IPS-18c (cell line): ENCODE results near the gene MYCBP.

Source experiments
- H3K4me3 ChIP-seq: 2 replicates; pipeline ENCODE4 v1.7.0; 2013; ENCODE audit warnings: low read depth, mild to moderate bottlenecking, low read length, moderate library complexity; ENCODE audit not compliant: insufficient read depth
- H3K9me3 ChIP-seq: one replicate; pipeline ENCODE4 v1.6.1; 2013; ENCODE audit warnings: mild to moderate bottlenecking, low read length, moderate library complexity; ENCODE audit not compliant: control insufficient read depth, insufficient read depth

Gene MYCBP

GRCh38 chr1:38834221-38834782, 38.8 kb downstream of the MYCBP start:
- H3K9me3 ChIP-seq = no peaks in the 10 kb centered on the region
- H3K4me3 ChIP-seq = no peak overlapping the region

GRCh38 chr1:38833146-38833545, 40.0 kb downstream of the MYCBP start:
- no peaks in the 10 kb centered on the region for H3K9me3 ChIP-seq
- no peak overlapping the region for H3K4me3 ChIP-seq

GRCh38 chr1:38832370-38832734, 40.8 kb downstream of the MYCBP start:
- Histone ChIP-seq H3K9me3 (no peaks in the 10 kb centered on the region), H3K4me3 (no peak overlapping the region)

GRCh38 chr1:38831731-38832369, 41.3 kb downstream of the MYCBP start:
- no peaks in the 10 kb centered on the region for H3K9me3 ChIP-seq
- H3K4me3 ChIP-seq = no peak overlapping the region

DNA sequence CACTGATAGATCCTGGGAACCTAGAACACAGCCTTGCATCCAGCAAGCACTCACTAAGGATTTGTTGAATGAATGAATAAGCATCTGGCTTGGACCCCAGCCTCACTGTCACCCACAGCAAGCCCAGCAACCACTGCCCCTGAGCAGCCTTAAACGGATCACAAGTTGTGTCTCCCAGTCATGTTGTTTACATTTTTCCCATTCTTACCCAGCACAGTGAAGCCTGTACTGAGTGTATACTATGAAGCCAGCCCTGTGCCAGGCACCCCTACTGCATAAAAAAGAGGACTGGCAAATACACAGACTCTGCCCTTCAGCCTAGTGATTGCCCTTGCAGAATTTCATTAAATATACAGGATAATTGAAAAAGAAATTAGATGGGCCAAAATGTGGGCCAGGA, 43.8 kb downstream of the MYCBP start:
- no peaks in the 10 kb centered on the region for H3K9me3 ChIP-seq
- H3K4me3 ChIP-seq = no peak overlapping the region

GRCh38 chr1:38827318-38827717, 45.8 kb downstream of the MYCBP start:
- Histone ChIP-seq H3K9me3 (no peaks in the 10 kb centered on the region), H3K4me3 (no peak overlapping the region)

DNA sequence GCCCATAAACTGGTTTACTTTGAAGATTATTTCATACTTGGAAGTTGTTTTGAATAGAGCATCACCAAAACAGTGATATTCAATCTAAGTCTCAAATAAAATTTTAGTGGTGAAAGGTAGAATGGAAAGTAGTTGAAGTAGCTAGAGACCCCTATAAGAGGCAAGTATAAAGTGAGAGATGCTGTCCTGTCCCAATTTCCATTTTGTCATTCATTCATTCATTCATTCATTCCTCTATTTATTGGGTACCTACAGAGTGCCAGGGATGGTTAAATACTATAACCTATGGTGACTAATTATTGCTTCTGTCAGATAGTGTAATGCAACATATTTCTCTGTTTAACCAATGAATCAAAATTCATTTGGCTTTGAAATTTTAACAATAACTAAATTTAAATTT, 46.3 kb downstream of the MYCBP start:
- Histone ChIP-seq H3K4me3 (no peak overlapping the region), H3K9me3 (no peaks in the 10 kb centered on the region)

- Histone ChIP-seq H3K4me3 (no peak overlapping the region), H3K9me3 (no peaks in the 10 kb centered on the region)
These were observed 46.9 kb downstream of the MYCBP start for GRCh38 chr1:38826262-38826661.

DNA sequence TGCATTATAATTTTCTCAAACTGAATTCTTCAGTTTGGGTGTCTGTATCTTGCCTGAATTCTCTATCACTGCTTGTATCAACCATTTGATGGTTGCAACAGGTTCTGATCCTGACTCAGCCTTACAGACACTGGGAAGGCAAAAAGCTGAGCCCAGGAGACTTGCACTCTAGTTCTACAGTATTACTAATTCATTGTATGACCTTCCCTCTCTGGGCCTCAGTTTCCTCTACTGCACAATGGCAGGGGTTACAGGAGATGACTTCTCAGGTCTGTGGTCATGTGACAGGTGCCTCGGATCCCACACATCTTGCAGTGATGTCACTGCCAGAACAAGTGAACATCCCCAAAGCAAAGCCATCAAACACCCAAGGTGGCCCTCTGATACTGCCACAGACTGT, 52.3 kb downstream of the MYCBP start:
- H3K4me3 ChIP-seq = no peak overlapping the region
- H3K9me3 ChIP-seq = peaks cover 9% of the 10 kb centered on the region

GRCh38 chr1:38819516-38819915, 53.6 kb downstream of the MYCBP start:
- no peak overlapping the region for H3K4me3 ChIP-seq
- H3K9me3 ChIP-seq = peaks cover 9% of the 10 kb centered on the region

DNA sequence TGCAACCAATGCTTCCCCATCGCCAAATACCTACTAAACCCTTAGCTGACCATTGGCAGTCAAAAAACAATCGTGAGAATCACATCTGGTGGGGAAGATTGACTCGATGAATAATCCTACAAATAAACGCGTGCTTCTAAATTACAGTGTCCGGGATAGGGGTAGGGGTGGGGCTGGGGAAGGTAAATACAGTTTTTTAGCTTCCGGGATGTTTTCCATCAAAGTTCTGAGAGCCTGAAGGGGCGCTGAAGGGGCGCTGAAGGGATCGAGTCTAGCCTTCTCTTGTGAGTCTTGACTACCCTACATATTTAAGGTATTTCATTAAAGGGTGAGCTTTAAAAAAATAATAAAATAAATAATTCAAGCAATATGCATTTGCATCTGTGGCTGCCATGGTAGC, 54.1 kb downstream of the MYCBP start:
- Histone ChIP-seq H3K9me3 (peaks cover 9% of the 10 kb centered on the region), H3K4me3 (peak overlapping the region; percentile 73)

DNA sequence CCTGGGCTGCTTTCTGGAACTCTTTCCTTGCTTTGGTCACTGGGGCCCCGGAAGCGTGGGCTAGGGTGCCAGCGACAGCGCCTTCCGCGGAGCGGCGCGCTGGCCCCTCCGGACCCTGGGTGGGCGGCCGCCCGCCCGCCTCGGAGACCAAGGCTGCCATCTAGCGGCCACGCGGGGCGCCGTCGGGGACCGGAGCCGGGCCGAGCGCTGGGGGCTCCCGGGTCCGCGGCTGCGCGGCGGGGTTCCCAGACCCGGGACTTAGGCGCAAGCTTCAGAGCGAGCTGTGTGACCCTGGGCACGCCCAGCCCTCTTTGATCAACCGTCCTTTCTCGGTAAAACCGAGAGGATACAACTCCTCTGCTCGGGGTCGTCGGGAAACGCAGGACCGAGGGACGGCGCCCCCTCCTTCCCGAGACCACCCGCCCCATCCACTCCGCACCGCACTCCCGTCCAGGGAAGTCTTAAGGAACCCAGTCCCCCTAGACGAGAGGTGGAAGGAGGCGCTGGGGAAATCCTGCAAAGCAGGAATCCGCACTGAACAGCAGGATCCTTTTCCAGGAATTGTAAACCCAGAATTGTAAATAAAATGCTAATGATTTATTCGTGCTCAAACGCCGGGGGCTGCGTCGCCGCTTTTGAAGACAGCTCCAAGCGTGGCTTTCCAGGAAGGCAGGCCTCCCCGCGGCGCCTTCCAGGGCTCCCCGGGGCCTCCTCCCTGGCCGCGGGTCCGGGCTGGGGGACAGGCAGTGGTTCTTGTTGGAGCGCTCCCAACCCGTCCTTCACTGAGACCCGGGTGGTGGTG, 54.8 kb downstream of the MYCBP start:
- H3K9me3 ChIP-seq = peaks cover 9% of the 10 kb centered on the region
- peak overlapping the region; percentile 73 for H3K4me3 ChIP-seq

DNA sequence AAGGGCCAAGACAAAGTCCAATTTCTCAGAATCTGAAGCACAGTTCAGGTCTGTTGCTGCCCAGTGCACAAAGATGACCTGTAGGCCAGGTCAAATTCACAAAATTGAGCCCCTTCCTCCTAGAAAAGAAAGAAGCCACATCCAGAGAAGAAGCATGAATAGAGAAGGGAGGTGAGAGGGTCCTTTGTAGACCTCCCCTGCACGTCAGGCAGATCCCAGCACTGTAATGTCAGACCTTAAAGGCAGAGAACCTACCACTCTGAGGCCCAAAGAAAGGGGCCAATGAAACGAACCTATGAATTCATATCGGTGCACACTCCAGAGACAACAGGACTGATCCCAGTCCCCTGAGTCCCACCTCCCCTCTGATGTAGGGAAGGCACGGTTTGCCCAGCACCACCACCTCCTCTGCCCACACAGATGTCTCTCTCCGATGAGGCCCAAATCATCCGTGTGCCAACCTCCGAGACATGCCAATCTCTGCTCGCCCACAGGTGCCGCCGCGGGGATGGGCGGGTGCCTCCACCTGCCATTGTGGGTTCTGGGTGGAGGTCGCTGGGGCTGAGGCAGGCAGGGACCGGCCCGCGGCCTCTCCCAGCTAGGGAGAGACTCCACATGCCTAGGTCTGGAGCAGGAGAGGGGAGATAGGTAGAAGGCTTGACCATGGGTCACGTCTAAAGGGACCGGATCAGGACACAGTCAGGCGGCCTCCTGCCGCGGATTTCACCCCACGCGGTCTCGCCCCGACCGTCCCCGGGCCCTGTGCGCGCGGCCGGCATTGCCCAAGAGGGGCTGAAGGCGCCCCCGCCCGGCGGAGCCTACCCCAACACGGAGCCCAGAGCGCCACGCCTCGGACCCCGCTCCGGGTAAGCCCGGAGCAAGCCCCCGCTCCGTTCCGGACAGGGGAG, 55.6 kb downstream of the MYCBP start:
- H3K4me3 ChIP-seq = peak overlapping the region; percentile 73
- H3K9me3 ChIP-seq = peaks cover 9% of the 10 kb centered on the region

- Histone ChIP-seq H3K9me3 (peaks cover 9% of the 10 kb centered on the region), H3K4me3 (peak overlapping the region; percentile 12; the same call in 1 of the 2 replicates)
These were observed 57.1 kb downstream of the MYCBP start for GRCh38 chr1:38815903-38816627.

- H3K4me3 ChIP-seq = no peak overlapping the region
- H3K9me3 ChIP-seq = peaks cover 9% of the 10 kb centered on the region
These were observed 58.1 kb downstream of the MYCBP start for GRCh38 chr1:38814984-38815464.

- Histone ChIP-seq H3K4me3 (no peak overlapping the region), H3K9me3 (peaks cover 9% of the 10 kb centered on the region)
These were observed 58.6 kb downstream of the MYCBP start for GRCh38 chr1:38814444-38814983.
